Naive thymus-derived CD4-positive, alpha-beta T cell (primary cell): ENCODE measurements around the gene LAMA3. TPM values are rescaled to one million over a fixed set of nuclear protein-coding genes. Genes with fewer than 3 reads are reported as not detected.

Experiments
- ATAC-seq: fragments of 150-1000 bp; cut with Tn5 transposase; 2 replicates; pipeline ENCODE4 v1.10.0; 2021; ENCODE audit warnings: mild to moderate bottlenecking, moderate library complexity
- CTCF ChIA-PET: fragments of 350-600 bp; sonication (Branson Sonifier 250); formaldehyde crosslinking; loops from one replicate; lab custom pipeline; 2021; ENCODE audit warnings: antibody characterized with exemption; lab: Charles Lee
- POLR2A ChIA-PET: fragments of 350-600 bp; sonication (Branson Sonifier 250); formaldehyde crosslinking; loops from one replicate; lab custom pipeline; 2021; ENCODE audit warnings: antibody characterized with exemption, inconsistent platforms; lab: Charles Lee
- DNase-seq, 9 donors: peaks; one replicate each; pipeline versions ENCODE4 v3.0.0 to v3.0.0-alpha.2; 2020 to 2022; ENCODE audit warnings: mixed read lengths in 1 of 9
- H3K27ac ChIP-seq: one replicate; pipeline ENCODE4 v1.7.0; 2013; ENCODE audit warnings: mild to moderate bottlenecking, low read depth, low read length, moderate library complexity
- H3K27me3 ChIP-seq, 2 donors: one replicate each; pipeline ENCODE4 v1.7.0; 2013; ENCODE audit warnings: low read length in 2 of 2, mild to moderate bottlenecking in 2 of 2, moderate library complexity in 2 of 2; ENCODE audit not compliant: control insufficient read depth in 2 of 2, insufficient read depth in 2 of 2
- H3K36me3 ChIP-seq, 3 experiments: 1 replicate in 2 of 3; 2 replicates in 1 of 3; pipeline ENCODE4 v1.7.0; 2013; ENCODE audit warnings: low read length in 3 of 3, mild to moderate bottlenecking in 3 of 3, moderate library complexity in 1 of 3; ENCODE audit not compliant: insufficient read depth in 3 of 3, control insufficient read depth in 2 of 3
- H3K4me1 ChIP-seq, 2 donors: one replicate each; pipeline ENCODE4 v1.7.0; 2013; ENCODE audit warnings: low read length in 2 of 2, mild to moderate bottlenecking in 2 of 2, moderate library complexity in 1 of 2; ENCODE audit not compliant: control insufficient read depth in 2 of 2, insufficient read depth in 2 of 2
- H3K4me3 ChIP-seq: 2 replicates; pipeline ENCODE4 v1.7.0; 2013; ENCODE audit warnings: mild to moderate bottlenecking, low read length
- H3K9me3 ChIP-seq, 3 experiments: 1 replicate in 2 of 3; 2 replicates in 1 of 3; pipeline ENCODE4 v1.7.0; 2013; ENCODE audit warnings: low read length in 3 of 3; ENCODE audit not compliant: control insufficient read depth in 2 of 3
- H3K27ac Mint-ChIP-seq, 9 donors: one replicate each; pipeline ENCODE4 v1.8.0; 2020 to 2022; ENCODE audit warnings: mixed read lengths in 9 of 9, mild to moderate bottlenecking in 8 of 9, moderate library complexity in 5 of 9, inconsistent platforms in 2 of 9
- H3K27me3 Mint-ChIP-seq, 5 donors: one replicate each; pipeline ENCODE4 v1.8.0; 2021 to 2022; ENCODE audit warnings: mixed read lengths in 5 of 5, mild to moderate bottlenecking in 1 of 5
- H3K36me3 Mint-ChIP-seq, 5 donors: one replicate each; pipeline ENCODE4 v1.8.0; 2020 to 2022; ENCODE audit warnings: mixed read lengths in 5 of 5, mild to moderate bottlenecking in 3 of 5, inconsistent platforms in 1 of 5
- H3K4me1 Mint-ChIP-seq, 7 donors: one replicate each; pipeline ENCODE4 v1.8.0; 2020 to 2022; ENCODE audit warnings: mixed read lengths in 7 of 7, mild to moderate bottlenecking in 3 of 7, inconsistent platforms in 1 of 7
- H3K4me3 Mint-ChIP-seq, 10 donors: one replicate each; pipeline ENCODE4 v1.8.0; 2020 to 2022; ENCODE audit warnings: mild to moderate bottlenecking in 10 of 10, mixed read lengths in 10 of 10, moderate library complexity in 6 of 10, inconsistent platforms in 2 of 10
- H3K9me3 Mint-ChIP-seq, 11 donors: one replicate each; pipeline ENCODE4 v1.8.0; 2020 to 2022; ENCODE audit warnings: mixed read lengths in 11 of 11, mild to moderate bottlenecking in 4 of 11, inconsistent platforms in 1 of 11, moderate library complexity in 1 of 11
- intact Hi-C, 2 donors: fragments of 100-400 bp; cut with micrococcal nuclease; formaldehyde crosslinking; loops; one replicate each; pipeline ENCODE4 v1.15.1; 2023
- polyA plus RNA-seq, 2 donors: library from polyadenylated mRNA; unstranded; fragments of 300-500 nt; fragmentation: Illumina TruSeq; gene quantifications; one replicate each; pipeline ENCODE4 v1.2.3, GENCODE V29; 2021
- total RNA-seq, 6 experiments: library from RNA in 5 of 6; stranded (reverse) in 5 of 6; gene quantifications; 1 replicate in 5 of 6; 2 replicates in 1 of 6; pipeline ENCODE4 v1.2.3 and lab custom pipeline; 2021 to 2026

LAMA3 gene
- total and polyA plus RNA-seq, 7 experiments from 2014 or later = 0.22 TPM; not detected in 6

GRCh38 chr18:23970161-23971096 is 281.2 kb downstream of the LAMA3 start:
- Histone ChIP-seq H3K27me3 (no peaks in the 10 kb centered on the region), H3K9me3 (no peaks in the 10 kb centered on the region), H3K4me1 (peaks cover 37 to 74% of the 10 kb centered on the region in 2 donors), H3K36me3 (no peaks in the 10 kb centered on the region), H3K27ac (peak overlapping the region; percentile 46), H3K4me3 (no peak overlapping the region)
- H3K4me3 Mint-ChIP-seq = peak overlapping the region; percentile 32 to 79 (median 66)
- peak in 7 of 9 donors; percentile 68 to 82 (median 76) for DNase-seq
- peaks cover 0 to 19% (median 0%) of the 10 kb centered on the region in 5 donors for H3K36me3 Mint-ChIP-seq
- H3K9me3 Mint-ChIP-seq = peaks cover 0 to 3% (median 0%) of the 10 kb centered on the region in 11 donors
- H3K4me1 Mint-ChIP-seq = peaks cover 29 to 69% (median 67%) of the 10 kb centered on the region in 7 donors
- peak; percentile 62 for ATAC-seq
- ChIA-PET POLR2A (interaction anchor here (0.7 to 3.7 kb wide), 5 partner anchors 16 to 50 kb away, joined by 3 to 12 read pairs (median 4); no protein-coding TSS in a partner anchor), CTCF (interaction anchor here (0.7 kb wide), 1 partner anchor 490 kb away, joined by 3 read pairs; no protein-coding TSS in a partner anchor)
- intact Hi-C loops = loop anchor here (1.0 to 2.0 kb wide), 8 partner anchors 8 to 44 kb away; partner anchors contain the start of gene TTC39C (in 1 of the 2)
- H3K27ac Mint-ChIP-seq = peak overlapping the region; percentile 87 to 99 (median 90)
- peaks cover 0 to 13% (median 0%) of the 10 kb centered on the region in 5 donors for H3K27me3 Mint-ChIP-seq

DNA sequence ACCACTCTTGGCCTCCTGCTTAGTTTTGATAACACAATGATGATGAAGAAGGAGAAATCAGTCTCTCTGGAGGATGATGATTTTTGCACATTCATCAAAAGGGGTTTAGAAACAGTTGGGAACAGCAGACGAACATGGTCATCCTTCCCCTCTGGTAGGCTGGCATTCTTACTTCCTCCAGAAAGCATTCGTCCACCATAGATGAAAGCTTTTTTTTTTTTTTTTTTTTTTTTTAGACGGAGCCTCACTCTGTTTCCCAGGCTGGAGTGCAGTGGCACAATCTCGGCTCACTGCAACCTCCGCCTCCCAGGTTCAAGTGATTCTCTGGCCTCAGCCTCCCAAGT is 281.8 kb downstream of the LAMA3 start:
- peak overlapping the region in 5 of 10 donors; percentile 61 to 79 (median 70) for H3K4me3 Mint-ChIP-seq
- peaks cover 0 to 3% (median 0%) of the 10 kb centered on the region in 11 donors for H3K9me3 Mint-ChIP-seq
- H3K27ac Mint-ChIP-seq = peak overlapping the region in 8 of 9 donors; percentile 89 to 99 (median 93)
- Histone ChIP-seq H3K27ac (peak overlapping the region; percentile 46), H3K4me3 (no peak overlapping the region), H3K4me1 (peaks cover 33 to 69% of the 10 kb centered on the region in 2 donors), H3K9me3 (no peaks in the 10 kb centered on the region), H3K36me3 (no peaks in the 10 kb centered on the region), H3K27me3 (no peaks in the 10 kb centered on the region)
- peaks cover 0 to 21% (median 0%) of the 10 kb centered on the region in 5 donors for H3K36me3 Mint-ChIP-seq
- DNase-seq (no peak), ATAC-seq (no peak)
- ChIA-PET CTCF (interaction anchor here (0.7 to 1.2 kb wide), 2 partner anchors 22 to 490 kb away, joined by 3 read pairs; no protein-coding TSS in a partner anchor), POLR2A (interaction anchor here (1.3 to 3.7 kb wide), 5 partner anchors 10 to 45 kb away, joined by 3 to 12 read pairs (median 5); no protein-coding TSS in a partner anchor)
- peaks cover 25 to 63% (median 60%) of the 10 kb centered on the region in 7 donors for H3K4me1 Mint-ChIP-seq
- intact Hi-C loops = loop anchor here (2.0 kb wide), 4 partner anchors 22 to 44 kb away; partner anchors contain the start of gene TTC39C (in 1 of the 2)
- peaks cover 0 to 18% (median 0%) of the 10 kb centered on the region in 5 donors for H3K27me3 Mint-ChIP-seq

DNA sequence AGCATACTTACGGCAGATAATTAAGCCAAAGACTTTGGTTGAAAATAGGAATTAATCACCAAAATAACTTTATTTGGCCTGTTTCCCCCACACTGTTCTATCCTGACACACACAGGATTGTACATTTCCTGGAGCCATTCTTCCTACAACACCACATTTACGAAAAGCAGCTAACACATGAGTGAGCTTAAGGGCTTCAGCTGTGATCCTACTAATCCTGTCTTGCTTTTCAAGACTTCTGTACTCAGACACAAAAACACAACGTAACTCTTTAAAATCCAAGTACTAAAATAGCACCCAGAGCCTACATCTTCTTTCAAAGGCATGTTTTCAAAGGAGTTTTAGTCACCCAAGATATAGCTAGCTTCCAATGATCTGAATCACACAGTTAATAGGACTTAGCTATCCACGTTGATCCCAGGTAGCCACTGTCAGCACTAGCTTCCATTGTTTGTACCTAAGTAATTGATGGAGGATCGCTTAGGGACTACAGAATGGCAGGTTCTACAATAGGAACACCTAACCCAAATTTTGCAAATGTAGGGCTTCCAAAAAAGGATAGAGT is 282.5 kb downstream of the LAMA3 start:
- ChIA-PET POLR2A (interaction anchor here (0.6 to 3.7 kb wide), 10 partner anchors 9 to 44 kb away, joined by 3 to 12 read pairs (median 4); no protein-coding TSS in a partner anchor), CTCF (interaction anchor here (0.6 to 1.2 kb wide), 3 partner anchors 21 to 85 kb away, joined by 3 to 4 read pairs (median 3); no protein-coding TSS in a partner anchor)
- ATAC-seq (no peak), DNase-seq (no peak)
- H3K9me3 Mint-ChIP-seq = peaks cover 0 to 7% (median 2%) of the 10 kb centered on the region in 11 donors
- no peak overlapping the region for H3K4me3 Mint-ChIP-seq
- Histone ChIP-seq H3K27ac (no peak overlapping the region), H3K36me3 (no peaks in the 10 kb centered on the region), H3K9me3 (no peaks in the 10 kb centered on the region), H3K4me1 (peaks cover 31 to 62% of the 10 kb centered on the region in 2 donors), H3K4me3 (no peak overlapping the region), H3K27me3 (no peaks in the 10 kb centered on the region)
- peaks cover 0 to 26% (median 0%) of the 10 kb centered on the region in 5 donors for H3K36me3 Mint-ChIP-seq
- peak overlapping the region in 6 of 9 donors; percentile 23 to 86 (median 58) for H3K27ac Mint-ChIP-seq
- intact Hi-C loops = loop anchor here (2.0 kb wide), 4 partner anchors 21 to 43 kb away; partner anchors contain the start of gene TTC39C (in 1 of the 2)
- H3K4me1 Mint-ChIP-seq = peaks cover 23 to 65% (median 57%) of the 10 kb centered on the region in 7 donors
- peaks cover 0 to 24% (median 0%) of the 10 kb centered on the region in 5 donors for H3K27me3 Mint-ChIP-seq

DNA sequence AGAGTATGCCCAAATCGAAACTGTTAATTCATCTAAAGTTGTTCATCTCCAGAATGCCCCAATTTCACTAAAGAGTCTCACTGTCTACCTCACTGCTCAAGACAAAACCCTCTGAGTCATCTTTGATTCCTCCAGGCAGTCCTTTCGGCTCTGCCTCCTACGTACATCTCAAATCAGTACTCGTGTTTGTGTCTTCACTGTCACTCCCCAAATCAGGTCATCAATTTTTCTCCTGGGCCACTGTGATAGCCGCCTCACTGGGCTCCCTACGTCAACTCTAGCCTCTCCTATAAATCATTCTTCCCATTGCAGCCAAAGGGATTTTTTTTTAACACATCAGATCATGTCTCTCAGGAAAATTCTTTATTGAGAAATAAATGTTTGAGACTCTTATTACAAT is 283.2 kb downstream of the LAMA3 start:
- no peak overlapping the region for H3K27ac ChIP-seq
- no peaks in the 10 kb centered on the region for H3K27me3 ChIP-seq
- Mint-ChIP-seq H3K27me3 (peaks cover 0 to 29% (median 0%) of the 10 kb centered on the region in 5 donors), H3K36me3 (peaks cover 0 to 31% (median 3%) of the 10 kb centered on the region in 5 donors), H3K27ac (peak overlapping the region; percentile 6 to 84 (median 74)), H3K4me1 (peaks cover 19 to 65% (median 54%) of the 10 kb centered on the region in 7 donors), H3K9me3 (peaks cover 0 to 12% (median 5%) of the 10 kb centered on the region in 11 donors), H3K4me3 (peak overlapping the region in 4 of 10 donors; percentile 10 to 32 (median 18))
- H3K36me3 ChIP-seq = no peaks in the 10 kb centered on the region
- no peaks in the 10 kb centered on the region for H3K9me3 ChIP-seq
- intact Hi-C loops = no loop called here
- no peak overlapping the region for H3K4me3 ChIP-seq
- H3K4me1 ChIP-seq = peaks cover 25 to 55% of the 10 kb centered on the region in 2 donors
- POLR2A ChIA-PET = interaction anchor here (0.8 to 1.7 kb wide), 4 partner anchors 8 to 41 kb away, joined by 3 to 5 read pairs (median 4); no protein-coding TSS in a partner anchor
- ATAC-seq (peak; percentile 36), DNase-seq (no peak)
- CTCF ChIA-PET = interaction anchor here (0.8 to 1.2 kb wide), 2 partner anchors 20 to 36 kb away, joined by 3 to 4 read pairs; no protein-coding TSS in a partner anchor

DNA sequence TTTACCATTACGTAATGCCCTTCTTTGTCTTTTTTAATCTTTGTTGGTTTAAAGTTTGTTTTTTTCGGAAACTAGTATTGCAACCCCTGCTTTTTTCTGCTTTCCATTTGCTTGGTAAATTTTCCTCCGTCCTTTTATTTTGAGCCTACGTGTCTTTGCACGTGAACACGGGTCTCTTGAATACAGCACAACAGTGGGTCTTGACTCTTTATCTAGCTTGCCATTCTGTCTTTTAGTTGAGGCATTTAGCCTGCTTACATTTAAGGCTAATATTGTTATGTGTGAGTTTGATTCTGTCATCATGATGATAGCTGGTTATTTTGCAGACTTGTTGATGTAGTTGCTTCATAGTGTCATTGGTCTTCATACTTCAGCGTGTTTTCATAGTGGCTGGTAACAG is 287.9 kb downstream of the LAMA3 start:
- Mint-ChIP-seq H3K4me3 (no peak overlapping the region), H3K27ac (peak overlapping the region in 5 of 9 donors; percentile 60 to 90 (median 71)), H3K27me3 (peaks cover 0 to 29% (median 0%) of the 10 kb centered on the region in 5 donors), H3K4me1 (peaks cover 12 to 51% (median 35%) of the 10 kb centered on the region in 7 donors), H3K9me3 (peaks cover 0 to 18% (median 6%) of the 10 kb centered on the region in 11 donors), H3K36me3 (peaks cover 0 to 27% (median 4%) of the 10 kb centered on the region in 5 donors)
- Histone ChIP-seq H3K27me3 (no peaks in the 10 kb centered on the region), H3K27ac (no peak overlapping the region), H3K9me3 (no peaks in the 10 kb centered on the region), H3K4me3 (no peak overlapping the region), H3K36me3 (no peaks in the 10 kb centered on the region), H3K4me1 (peaks cover 19% of the 10 kb centered on the region in 2 donors)
- intact Hi-C loops = no loop called here
- ATAC-seq (no peak), DNase-seq (no peak)
- ChIA-PET CTCF (interaction anchor here (1.4 kb wide), 1 partner anchor 34 kb away, joined by 4 read pairs; no protein-coding TSS in a partner anchor), POLR2A (interaction anchor here (0.6 to 3.5 kb wide), 6 partner anchors 8 to 34 kb away, joined by 3 to 14 read pairs (median 4); no protein-coding TSS in a partner anchor)
